Hematopoietic multipotent progenitor cell treated with erythropoietin and hydrocortisone succinate and interleukin-3 and kit ligand, for 15 days (in vitro differentiated cells): Measurements from ENCODE around the gene PRTG.
"Not testable (repeated sequence)": the region's sequence is repeated elsewhere in the genome, so short reads cannot be mapped to it uniquely, and the experiment has no call there.

Experiments used
- DNase-seq: peaks from one replicate; pipeline ENCODE4 v3.0.0-alpha.2; 2015; ENCODE audit warnings: low spot score

Gene PRTG

GRCh38 chr15:55696221-55696620 is 46.7 kb downstream of the PRTG start:
- DNase-seq, result no peak

- DNase-seq, result no peak
These were observed 47.5 kb downstream of the PRTG start for GRCh38 chr15:55695432-55695831.

- no peak for DNase-seq
These were observed 48.3 kb downstream of the PRTG start for GRCh38 chr15:55694652-55695150.

GRCh38 chr15:55693116-55693515 is 49.8 kb downstream of the PRTG start:
- DNase-seq, result not testable (repeated sequence)

GRCh38 chr15:55687792-55688191 is 55.2 kb downstream of the PRTG start:
- DNase-seq, result no peak

GRCh38 chr15:55685286-55685685 is 57.7 kb downstream of the PRTG start:
- DNase-seq, result no peak

GRCh38 chr15:55683376-55683775 is 59.6 kb downstream of the PRTG start:
- no peak for DNase-seq

DNA sequence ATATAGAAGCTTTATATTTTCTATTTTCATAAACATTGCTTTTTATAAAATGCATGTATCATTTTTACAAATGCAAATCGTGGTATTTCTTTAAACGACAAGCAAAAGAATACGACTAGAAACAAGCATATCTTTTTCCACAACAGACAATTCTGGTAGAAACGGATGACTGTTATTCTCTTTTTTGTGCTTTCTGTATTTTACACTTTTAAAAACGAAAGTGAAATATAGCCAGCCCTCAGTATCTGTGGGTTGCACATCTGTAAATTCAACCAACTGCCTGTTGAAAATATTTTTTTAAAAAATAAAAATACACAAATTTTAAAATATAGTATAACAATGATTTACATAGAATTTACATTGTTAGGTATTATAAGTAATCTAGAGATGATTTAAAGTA is 61.3 kb downstream of the PRTG start:
- no peak for DNase-seq

GRCh38 chr15:55676507-55676906 is 66.4 kb downstream of the PRTG start:
- DNase-seq, result no peak

- no peak for DNase-seq
These were observed 69.7 kb downstream of the PRTG start for GRCh38 chr15:55673287-55673686.

DNA sequence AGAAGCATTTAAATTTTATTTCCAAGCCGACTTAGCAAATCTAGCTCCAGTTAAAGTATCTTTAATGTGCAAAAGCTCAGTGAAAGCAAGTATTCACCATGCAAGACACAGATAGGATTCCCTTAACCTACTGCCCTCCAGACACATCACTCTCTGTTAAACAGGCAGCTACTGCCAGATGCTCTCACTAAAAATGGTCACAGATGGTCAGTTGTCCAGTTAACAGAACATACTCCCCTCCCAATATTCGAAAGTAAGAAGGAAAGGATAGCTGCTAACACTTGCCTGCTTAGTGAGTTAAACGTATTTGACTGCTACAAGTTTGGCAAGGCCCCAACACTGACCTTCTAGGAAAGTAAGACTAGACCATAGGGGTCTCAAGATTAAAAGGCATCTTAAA is 73.7 kb downstream of the PRTG start:
- DNase-seq, result no peak

DNA sequence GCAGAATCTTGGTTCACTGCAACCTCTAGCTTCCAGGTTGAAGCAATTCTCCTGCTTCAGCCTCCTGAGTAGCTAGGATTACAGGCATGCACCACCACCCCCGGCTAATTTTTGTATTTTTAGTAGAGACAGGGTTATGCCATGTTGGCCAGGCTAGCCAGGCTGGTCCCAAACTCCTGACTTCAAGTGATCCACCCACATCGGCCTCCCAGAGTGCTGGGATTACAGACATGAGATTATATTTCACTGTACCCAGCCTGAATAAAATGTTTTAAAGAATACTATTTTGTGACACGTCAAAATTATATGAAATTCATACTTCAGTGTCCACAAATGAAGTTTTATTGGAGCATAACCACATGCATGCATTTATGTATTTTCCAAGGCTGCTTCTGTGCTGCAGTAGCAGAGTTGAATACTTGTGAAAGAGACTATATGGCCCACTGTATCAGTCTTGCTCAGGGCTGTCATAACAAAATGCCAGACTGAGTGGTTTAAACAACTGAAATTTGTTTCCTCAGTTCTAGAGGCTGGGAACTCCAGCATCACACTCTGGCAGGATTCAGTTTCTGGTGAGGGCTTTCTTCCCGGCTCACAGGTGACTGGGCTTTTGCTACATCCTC is 77.2 kb downstream of the PRTG start:
- DNase-seq, result no peak

GRCh38 chr15:55661428-55661827 is 81.5 kb downstream of the PRTG start:
- no peak for DNase-seq

- DNase-seq, result no peak
These were observed 82.8 kb downstream of the PRTG start for GRCh38 chr15:55660153-55660552.

GRCh38 chr15:55659481-55659880 is 83.5 kb downstream of the PRTG start:
- no peak for DNase-seq

DNA sequence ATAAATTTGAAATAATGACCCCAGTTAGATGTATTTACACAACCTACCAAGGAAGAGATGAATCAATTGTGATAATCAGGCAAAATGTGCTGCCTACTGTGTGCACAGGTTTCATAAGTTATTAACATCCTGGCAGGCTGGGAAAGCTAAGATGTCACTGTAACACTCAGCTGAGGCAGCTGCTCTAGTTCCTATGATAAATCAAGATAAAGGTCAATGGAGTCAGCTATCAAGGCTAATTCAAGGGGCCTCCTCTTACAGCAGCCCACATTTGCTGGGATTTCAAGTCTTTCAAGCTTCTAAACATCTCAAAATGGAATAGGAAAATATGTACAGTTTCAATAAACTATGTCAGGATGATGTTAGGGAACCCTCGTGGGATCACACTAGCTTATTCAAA is 84.1 kb downstream of the PRTG start:
- no peak for DNase-seq

DNA sequence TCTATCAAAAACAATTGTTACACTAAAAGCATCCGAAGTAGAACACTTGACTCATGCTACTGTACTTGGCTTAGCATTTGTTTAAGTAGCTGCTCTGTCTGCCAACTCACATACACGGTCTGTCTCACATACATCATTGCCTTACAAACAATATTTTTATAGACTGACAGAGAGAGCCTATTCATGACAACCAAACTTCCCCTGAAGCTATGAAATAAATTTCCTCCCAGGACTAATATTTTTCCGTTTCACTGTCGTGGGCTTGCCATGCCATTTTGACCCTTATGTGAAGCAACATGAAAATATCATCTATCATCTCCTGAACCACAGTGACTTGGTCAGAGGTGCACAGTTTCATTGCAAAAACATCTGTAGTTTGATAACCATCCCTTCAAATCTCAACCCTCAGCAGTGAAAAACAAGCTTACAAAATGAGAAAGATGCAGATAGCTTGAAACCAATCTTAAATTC is 88.4 kb downstream of the PRTG start:
- DNase-seq, result no peak

- DNase-seq, result no peak
These were observed 90.0 kb downstream of the PRTG start for GRCh38 chr15:55652909-55653495.

GRCh38 chr15:55652359-55652758 is 90.6 kb downstream of the PRTG start:
- no peak for DNase-seq

GRCh38 chr15:55649058-55649423 is 93.9 kb downstream of the PRTG start:
- no peak for DNase-seq

DNA sequence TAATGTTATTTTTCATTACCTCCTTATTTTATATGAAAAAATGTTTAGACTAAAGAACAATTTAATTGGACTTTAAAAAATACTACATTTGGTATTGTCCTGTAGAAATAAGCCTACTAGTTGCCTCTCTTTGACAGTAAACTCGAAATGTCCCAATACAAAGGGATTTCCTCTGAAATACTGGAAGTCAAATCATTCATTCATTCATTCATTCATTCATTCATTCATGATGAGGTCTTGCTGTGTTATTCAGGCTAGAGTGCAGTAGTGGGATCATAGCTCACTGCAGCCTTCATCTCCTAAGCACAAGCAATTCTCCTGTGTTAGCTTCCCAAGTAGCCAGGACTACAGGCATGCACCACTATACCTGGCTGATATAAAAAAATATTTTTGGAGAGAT is 104.2 kb downstream of the PRTG start:
- no peak for DNase-seq

DNA sequence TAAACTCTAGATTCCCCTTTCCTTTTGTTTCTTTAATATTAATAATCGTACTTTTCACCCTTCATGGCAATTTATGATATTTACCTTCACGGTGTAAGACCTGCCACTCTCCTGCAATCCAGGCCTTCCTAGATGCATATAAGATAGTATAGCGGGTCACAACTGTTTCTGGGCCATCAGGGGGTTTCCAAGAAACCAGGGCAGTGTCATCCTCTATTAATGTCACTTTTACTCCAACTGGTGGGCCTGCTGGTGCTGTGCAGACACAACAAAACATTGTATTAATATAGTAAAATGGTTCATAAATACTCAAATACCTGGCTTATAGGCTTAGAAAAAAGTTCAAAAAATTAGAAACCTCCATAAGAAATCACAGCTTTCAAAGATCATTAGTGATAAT is 105.9 kb downstream of the PRTG start:
- no peak for DNase-seq

- DNase-seq, result no peak
These were observed 109.2 kb downstream of the PRTG start for GRCh38 chr15:55633731-55634130.

DNA sequence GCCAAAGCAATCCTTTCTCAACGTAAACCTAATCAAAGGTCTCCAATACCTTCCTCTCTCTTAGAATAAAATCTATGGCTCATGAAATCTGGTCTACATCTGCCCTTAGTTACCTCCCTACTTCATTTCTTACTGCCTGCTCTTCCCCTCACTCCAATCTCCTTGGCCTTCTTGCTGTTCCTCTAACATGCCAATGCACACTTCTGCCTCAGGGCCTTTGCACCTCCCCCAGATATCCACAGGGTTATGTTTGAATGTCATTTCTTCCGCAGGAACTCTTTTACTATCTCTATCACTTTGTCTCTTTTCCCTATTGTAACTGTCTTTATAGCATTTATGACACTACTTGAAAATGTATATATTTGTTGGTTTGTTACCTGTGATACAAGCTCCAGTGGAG is 110.5 kb downstream of the PRTG start:
- DNase-seq, result no peak
